ENCODE results near the gene AKT2.

The AKT2 gene

DNA sequence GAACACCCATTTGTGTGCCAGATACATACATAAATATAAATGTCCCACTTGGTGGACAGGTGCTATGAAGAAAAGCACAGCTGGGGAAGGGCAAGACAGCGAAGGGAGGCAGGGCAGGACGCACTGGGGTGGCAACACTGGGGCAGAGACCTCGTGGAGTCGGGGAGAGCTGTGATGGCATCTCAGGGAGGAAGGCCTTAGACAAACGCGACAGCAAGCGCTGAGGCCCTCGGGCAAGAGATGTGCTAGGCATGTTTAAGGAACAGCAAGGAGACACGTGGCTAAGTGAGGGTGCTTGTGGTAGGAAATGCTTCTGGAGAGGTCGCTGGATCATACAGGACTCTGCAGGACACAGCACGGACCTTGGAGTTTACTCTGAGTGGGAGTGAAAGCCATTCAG, 35.4 kb downstream of the AKT2 start:
- DNase-seq, result no peak

DNA sequence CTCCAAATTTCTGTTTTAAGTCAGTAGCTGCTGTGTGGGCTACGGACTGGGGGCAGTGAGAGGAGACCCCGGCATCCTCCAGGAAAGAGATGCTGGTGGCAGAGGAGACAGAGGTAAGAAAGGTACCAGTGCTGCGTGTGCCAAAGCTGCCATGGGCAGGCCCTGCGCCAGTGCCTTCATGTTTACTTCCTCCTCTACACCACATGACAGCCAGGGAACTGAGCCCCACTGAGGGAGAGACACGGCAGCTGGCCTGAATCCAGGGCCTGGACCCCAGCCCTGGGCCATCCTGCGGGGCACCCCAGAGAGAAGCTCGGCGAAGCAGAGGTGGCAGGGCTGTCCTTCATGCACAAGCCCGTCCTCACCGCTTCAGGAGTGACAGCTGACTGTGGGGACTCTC, 35.9 kb downstream of the AKT2 start:
- DNase-seq, result no peak

DNA sequence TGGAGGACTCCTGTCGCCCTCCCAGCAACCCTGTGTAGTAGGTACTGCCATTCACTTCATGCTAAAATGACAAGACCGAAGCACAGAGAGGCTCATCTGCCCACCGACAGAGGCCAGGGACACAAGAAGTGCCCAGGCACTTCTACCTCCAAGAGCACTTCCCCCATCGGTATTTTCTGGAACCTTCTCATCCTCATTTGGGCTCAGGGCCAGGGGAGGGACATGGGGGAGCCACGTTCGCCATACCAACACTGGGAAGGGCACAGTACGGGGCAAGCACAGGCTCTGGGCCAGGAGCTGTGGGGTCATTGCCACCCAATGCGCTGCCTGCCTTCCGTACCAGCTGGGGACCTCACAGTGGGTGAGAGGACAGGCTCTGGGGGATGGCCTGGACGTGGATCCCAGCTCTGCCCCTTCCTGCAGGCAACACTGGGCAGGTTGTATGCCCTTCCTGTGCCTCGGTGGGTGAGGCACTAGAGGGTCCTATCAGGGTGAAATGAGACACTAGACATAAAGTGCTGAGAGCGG, 37.3 kb downstream of the AKT2 start:
- DNase-seq, result no peak

DNA sequence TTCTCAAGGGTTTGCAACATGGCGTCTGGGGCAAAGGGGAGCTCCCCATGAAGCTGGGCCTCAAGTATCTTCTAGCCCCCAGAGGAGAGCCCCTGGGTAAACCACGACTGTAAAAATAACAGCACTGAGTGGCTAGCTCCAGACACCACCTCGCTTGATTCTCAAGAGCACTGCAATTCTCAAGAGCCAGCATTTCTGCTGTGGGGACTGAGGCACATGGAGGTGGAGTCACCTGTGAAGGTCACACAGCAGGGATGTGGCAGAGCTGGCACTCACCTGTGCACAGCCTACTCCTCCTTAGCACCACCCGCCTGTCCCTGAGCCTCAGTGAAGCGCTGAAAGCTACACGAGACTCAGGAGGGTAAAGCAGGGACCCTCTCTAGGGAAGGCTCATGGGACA, 38.0 kb downstream of the AKT2 start:
- peak; percentile 66 for DNase-seq

DNA sequence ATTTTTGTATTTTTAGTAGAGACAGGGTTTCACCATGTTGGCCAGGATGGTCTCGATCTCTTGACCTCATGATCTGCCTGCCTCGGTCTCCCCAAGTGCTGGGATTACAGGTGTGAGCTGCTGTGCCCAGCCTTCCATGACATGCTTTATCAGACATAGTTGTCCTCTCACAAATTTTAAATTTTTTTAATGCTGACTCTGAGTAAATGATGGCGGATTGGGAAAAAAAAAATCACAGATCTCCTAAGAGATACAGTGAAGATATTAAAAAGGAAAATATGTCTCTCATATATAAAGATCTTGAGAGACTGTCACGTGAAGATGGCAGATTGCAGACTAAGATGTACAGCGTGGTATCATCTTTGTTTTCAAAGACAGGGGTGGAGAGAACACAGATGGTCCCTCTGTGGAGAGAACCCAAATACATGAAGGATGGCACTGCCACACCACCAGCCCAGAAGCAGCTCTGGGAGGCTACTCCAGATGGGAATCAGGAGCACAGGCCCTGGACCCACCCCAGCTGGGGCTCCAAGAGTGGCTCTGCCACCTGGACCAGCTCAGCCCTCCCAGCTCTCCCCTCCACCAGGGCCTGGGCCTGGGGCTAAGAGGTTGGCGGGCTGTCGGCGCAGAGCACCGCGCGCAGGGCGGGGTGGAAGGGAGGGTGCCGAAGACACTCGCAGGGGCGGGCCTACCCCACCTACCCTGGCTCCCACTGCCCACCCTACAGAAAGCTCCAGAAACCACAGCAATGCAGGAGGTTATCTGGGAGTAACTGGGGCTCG, 38.7 kb downstream of the AKT2 start:
- DNase-seq, result no peak

DNA sequence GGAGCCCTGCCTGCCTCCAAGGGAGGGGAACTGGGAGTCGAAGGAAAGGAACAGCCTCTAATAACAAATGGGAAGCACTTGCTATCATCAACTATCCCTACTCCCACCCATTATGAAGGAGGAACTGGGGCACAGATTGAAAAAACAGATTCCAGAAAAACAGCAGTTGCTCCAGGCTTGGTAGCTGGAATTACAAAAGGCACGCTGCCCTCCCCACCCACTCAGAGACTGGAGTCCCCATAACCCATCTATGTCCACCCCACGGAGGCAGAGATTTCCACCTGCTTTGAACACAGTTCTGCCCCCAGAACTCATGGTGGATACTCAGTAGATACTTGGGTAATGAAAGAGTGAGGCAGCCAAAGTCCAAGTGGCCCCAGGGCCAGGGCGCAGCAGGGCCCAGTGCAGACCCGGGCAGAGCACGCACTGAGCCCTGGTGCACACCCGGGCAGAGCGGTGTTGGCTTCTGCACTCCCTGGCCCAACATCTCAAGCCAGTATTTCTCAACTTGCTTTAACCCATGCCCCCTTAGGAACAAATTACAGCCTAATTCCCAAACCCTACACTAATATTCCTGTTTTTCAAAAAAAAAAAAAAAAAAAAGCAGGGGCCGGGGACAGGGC, 39.5 kb downstream of the AKT2 start:
- no peak for DNase-seq

DNA sequence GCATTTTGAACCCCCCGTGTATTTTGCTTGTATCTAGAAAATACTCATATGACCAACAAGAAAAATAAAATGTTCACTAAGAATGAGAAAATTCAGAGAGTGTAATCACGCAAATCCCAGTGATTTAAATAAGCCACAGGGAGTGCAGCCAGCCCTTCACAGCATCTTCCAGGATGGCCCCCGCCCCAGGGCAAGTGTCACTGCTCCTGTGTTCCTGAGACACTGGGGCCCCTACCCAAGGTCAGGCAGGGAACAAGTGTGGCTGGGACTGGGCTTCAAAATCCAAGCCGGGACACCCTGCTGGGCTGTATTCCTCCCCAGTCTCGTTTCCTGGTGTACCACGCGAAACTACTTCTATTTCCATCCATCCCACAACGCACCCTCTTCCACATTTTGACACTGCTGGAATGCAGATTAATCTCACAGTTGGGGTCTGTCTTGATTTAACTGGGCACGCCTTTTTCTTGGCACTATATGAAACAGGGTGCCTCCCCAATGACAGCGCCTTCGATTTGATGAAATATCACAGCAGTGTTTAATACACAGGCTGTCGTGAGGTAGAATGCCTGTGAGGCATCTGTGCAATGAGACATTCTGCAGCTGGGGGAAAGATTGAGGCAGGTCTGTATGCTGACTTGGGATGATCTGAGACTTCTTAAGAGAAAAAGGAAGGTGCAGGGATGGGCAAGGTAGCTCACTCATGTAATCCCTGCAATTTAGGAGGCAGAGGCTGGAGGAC, 40.4 kb downstream of the AKT2 start:
- no peak for DNase-seq

DNA sequence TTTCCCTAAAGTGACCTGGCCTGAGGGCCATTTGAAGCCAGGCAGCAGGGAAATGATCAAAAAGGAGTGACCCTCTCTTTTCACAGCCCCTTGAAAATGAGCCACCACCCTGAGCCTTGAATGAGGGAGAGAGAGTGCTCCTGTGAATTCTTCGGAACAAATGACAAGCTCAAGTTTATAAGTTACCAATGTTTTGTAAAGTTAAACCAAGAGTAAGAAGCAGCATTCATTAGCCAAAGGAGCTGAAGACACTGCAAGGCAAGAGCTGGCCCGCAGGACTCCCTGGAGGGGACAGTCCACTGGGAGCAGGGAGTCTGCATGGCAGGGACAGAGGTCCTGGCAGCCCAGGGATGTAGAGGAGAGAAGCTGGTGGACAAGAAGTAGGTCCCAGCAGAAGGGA, 42.0 kb downstream of the AKT2 start:
- DNase-seq, result no peak

DNA sequence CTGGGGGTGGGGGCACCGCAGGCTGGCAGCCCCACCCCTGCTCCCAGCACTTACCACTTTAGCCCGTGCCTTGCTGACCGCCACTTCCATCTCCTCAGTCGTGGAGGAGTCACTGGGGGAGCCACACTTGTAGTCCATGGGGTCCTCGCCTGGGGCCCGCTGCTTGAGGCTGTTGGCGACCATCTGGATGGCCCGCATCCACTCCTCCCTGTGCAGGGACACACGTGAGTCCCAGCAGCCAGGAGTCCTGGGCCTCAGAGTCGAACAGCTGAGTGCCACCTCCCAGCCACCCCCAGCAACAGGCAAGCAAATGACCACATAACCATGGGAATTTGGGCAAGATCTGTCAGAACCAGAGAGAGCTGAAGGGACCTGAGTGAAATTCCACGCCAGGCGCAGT, 42.7 kb downstream of the AKT2 start:
- no peak for DNase-seq

DNA sequence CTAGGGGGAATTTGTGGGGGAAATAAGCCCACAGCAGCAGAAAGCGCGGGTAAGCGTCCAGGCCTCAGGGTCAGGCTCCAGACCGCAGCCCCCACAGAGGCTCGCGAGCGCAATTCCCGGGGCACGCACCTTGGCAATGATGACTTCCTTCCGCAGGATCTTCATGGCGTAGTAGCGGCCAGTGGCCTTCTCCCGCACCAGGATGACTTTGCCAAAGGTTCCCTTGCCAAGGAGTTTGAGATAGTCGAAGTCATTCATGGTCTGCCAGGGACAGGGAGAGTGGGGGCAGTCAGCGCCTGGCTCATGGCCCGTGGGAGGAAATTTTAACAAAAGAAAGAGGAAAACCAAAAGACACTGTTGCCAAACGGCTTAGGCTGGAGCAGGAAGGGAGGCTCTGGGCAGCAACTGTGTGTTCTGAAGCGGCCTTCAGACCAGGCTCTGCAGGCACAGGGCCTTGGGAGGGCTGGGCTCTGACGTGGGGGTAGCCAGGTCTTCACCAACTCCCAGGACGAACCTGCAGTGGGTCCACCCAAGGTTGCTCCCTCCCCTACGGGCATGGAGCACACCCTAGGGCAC, 43.2 kb downstream of the AKT2 start:
- no peak for DNase-seq

DNA sequence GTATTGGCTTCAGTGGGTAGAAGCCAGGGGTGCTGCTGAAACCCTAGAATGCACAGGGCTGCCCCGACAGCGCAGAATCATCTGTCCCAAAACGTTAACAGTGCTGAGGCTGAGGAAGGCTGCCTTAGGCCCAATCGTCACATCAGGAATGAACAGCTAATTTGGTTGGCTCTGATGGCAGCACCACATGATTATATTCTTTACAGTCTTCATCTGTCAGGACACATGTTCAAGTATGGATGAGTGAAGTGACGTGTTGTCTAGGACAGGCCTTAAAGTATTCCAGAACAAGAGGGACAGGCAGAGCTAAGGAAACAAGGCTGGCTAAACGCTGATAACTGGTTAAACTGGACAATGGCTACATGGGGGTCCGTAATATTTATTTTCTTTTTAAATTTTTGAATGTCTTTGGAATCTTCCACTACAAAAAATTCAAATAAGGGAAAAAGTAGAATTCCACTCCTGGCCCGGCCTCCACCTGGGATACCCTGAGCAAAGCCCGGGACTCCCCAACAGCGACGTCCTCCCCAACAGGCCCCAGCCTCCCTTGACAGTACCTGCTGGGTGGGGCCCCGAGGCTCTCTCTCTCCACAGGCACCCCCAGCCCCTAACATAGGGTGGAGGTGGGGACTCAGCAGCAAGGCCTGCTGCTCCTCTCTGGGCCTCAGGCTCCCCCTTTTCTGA, 43.9 kb downstream of the AKT2 start:
- DNase-seq, result no peak

DNA sequence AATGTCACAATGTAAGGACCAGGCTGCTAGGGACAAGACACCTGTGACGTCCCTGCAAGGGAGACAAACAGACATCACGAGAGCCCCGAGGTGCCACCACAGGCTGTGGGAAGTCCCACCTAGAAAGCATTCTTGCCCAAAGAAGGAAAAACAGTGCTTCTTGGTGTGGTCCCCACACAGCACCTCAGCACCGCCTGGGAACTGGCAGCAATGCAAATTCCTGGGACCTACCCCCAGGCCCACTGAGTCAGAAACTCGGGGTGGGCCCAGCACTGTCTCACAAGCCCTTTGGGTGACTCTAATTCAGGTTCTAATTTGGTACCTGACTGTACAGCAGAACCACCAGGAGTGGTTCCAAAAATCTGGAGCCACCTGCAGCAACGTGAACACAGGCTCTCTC, 44.8 kb downstream of the AKT2 start:
- DNase-seq, result no peak

DNA sequence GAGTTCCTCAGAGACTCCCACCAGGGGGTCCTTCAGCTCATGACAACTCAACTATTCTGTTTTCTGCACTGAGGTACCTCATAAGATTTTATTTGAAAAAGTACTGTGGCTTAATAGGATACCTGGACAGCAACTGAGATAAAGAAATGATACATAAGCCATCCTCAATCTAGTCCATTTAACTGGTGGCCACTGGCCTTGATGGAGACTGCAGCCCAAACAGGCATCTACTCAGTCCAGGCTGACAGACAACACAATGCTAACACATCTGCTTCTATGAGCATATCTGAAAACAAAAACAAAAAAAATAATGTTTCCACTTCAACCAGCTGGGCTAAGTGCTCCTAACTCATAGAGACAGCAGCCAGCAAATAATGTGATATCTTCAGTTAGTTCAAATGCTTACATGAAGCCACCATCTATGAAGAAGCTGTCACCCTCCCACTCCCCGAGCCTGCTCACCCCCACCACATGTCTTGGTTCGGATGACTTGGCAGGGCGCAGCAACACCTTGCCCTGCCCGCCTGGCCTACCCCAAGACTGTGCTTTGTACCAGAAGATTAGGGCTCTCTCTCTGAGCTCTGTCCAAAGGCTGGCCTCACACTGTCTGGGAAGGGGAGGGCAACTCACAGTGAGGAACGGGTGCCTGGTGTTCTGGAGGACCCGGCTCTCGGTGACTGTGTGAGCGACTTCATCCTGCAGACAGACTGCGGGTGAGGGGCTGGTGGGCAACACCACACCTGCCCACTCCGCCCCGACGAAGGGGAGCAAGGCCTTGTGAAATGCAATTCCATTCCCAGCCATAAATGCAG, 45.5 kb downstream of the AKT2 start:
- no peak for DNase-seq

DNA sequence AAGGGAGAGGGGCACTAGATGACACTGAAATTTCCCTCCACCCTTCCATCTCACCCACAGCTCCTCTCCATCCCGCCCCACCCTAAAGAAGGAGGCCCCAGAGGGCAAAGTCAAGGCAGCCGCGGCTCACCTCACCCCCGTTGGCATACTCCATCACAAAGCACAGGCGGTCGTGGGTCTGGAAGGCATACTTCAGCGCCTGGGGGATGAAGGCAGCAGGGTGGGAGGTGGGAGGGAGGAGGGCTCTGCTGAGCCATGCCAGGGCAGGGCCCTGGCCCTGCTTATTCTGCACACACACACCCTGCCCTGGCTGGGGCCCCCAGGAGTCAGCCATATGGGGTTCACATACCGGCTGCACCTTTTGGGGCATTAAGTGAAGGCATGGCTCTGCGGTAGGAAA, 46.4 kb downstream of the AKT2 start:
- no peak for DNase-seq

DNA sequence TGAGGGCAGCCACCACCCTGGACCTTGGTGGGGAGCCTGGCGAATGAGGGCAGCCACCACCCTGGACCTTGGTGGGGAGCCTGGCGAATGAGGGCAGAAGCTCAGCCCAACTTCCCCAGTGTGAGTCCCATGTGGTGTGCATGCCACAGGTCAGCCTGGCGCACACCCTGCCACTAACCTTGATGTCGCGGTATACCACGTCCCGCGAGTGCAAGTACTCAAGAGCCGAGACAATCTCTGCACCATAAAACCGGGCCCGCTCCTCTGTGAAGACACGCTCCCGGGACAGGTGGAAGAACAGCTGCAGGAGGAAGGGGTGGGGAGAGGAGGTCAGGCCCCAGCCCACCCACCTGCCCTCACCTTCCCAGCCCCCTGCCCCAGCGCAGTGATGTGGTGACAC, 47.4 kb downstream of the AKT2 start:
- DNase-seq, result no peak

DNA sequence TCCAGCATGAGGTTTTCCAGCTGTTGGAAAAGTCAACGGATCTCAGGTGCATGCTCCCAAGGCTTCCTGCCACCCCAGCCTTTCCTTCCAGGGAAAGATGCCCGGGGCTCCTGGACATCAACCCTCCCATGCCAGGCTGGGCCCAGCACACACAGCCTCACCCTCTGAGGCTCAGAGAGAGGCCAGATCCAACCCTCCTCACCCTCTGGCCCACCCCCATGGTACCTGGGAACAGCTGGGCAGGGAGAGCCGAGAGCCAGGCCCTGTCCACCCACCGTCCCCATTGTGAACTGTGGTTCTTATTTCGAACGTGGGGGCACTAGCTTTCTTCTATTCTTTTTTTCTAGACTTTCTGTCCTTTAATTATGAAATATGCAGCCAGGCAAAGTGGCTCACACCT, 48.8 kb downstream of the AKT2 start:
- DNase-seq, result no peak

DNA sequence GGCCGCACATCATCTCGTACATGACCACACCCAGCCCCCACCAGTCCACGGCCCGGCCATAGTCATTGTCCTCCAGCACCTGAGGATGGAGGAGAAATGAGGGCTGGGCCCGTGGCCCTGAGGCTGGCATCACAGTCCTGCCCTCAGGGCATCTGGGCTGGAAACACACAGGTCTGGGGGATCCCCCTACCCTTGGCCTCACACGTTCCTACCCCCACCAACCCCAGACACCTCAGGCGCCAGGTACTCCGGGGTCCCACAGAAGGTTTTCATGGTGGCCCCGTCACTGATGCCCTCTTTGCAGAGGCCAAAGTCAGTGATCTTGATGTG, 49.2 kb downstream of the AKT2 start:
- DNase-seq, result no peak

DNA sequence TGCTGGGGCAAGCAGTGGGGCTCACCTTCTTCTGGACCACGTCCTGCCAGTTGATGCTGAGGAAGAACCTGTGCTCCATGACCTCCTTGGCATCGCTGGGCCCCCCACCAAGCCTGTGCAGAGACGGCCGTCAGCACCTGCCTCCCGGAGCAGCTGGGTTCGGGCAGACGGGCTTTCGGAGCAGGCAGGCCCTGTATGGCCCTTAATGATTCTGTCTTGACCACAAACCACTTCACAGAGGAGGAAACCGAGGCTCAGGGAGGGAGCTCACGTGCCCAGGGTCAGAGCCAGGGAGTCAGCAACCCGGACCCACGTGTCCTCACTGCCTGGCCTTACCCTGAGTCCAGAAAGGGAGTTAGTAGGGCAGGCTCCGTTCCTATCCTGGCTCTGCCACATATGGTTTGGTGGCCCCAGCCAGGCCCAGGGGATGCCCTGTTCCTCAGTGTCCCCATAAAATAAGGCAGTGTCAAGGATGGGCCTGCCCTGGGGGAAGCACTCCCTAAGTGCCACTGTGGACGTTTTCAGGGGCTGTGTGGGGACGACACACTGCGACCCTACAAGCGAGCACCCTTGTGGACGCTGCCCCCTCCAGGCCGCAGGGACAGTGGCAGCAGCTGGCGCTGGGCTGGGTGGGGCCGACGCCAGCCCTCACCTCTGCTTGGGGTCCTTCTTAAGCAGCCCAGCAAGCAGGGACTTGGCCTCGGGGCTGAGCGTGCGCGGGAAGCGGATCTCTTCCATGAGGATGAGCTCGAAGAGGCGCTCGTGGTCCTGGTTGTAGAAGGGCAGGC, 49.7 kb downstream of the AKT2 start:
- no peak for DNase-seq

DNA sequence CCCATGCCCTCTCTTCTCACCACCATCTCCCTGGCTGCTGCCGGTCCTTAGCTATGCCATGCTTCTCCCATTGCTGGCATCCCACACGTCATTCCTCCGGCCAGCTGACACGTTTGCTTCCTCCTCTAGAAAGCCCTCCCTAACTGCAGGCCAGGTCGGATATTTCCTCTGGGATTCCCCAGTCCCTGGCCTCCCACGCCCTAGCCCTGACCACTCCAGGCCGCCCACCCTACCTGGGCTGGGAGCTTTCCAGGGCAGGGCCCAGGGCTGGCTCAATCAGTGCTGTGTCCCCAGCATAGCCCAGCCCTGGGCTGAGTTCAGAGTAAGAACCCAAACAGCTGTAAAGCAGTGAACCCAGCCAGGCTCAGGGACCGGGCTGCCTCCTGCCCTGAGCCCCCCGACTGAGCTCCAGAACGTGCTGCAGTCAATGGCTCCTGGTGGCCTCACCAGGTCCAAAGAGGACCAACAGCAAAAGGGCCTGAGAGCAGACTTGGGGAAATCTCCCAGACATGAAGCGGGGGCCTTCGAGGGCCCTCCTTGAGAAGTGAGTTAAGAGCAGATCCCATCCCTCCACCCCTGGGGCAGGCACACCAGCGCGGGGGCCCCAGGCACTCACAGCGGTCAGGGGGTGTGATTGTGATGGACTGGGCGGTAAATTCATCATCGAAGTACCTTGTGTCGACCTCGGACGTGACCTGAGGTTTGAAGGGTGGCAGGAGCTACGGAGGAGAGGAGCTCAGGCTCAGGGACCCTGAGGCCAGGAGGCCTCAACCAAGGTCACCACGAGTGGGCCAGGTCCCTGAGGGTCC, 50.5 kb downstream of the AKT2 start:
- DNase-seq, result no peak

DNA sequence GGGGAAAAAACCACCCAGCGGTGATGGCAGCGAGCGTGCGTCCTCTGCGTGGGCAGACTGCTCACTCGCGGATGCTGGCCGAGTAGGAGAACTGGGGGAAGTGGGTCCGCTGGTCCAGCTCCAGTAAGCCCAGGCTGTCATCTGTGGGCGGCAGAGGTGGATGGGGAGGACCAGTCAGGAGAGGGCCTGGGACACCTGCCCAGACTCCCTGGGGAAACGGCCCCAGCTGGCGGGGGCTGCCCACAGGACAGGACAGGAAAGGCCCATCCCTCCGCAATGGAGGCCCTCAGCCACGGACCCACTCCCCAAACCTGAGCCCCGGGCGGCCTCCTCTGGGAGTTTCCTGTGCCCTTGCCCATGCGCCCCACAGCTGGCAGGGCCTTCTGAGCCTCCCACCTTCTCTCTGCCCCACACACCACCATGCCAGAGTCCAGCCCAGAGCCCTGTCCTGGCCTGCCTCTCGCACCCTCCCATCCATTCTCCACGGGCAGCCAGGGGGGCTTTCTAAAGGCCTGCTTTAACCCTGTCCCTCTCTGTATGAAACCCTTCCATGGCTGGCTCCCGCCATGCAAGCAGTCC, 51.2 kb downstream of the AKT2 start:
- DNase-seq, result no peak

Data from DMS79 (cell line).